GM10847 (cell line): ENCODE data around the gene MRPL14.

Experiments used
- POLR2A ChIP-seq: IDR thresholded peaks from 2 replicates; pipeline ENCODE4 v1.6.1; 2011; ENCODE audit not compliant: insufficient read length; ENCODE audit errors: extremely low read depth

Gene MRPL14

DNA sequence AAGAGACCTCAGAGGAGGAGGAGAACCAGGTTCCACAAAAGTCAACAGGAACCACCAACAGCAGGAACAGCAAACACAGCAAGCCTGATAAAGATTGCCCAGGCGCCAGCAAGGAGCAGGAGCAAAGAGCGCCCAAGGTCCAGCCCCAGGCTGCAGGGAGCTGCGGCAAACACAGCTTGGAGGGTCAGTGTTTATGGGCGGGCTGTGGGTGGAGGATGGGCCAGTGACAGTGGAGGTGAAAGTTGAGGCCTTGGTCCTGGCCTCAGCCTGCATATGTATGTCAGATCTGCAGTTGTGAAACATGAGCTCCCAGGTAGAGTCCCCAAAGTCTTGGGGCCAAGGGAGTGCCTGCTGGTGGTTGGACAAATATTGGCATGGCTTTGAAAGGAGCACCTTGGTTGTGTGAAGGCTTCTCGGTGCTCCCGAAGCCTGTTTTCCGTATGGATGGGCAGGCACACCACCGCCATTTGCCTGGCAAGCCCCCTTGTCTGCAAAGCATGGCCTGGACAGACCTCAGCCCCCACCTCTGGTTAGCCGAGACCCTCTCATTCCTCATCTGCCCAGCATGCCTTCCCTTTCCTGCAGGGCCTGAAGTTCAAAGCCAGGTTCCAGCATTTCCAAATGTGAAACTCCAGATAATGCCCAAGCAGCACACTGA is 29.4 kb upstream of the MRPL14 start:
- no peak for TF ChIP-seq POLR2A

DNA sequence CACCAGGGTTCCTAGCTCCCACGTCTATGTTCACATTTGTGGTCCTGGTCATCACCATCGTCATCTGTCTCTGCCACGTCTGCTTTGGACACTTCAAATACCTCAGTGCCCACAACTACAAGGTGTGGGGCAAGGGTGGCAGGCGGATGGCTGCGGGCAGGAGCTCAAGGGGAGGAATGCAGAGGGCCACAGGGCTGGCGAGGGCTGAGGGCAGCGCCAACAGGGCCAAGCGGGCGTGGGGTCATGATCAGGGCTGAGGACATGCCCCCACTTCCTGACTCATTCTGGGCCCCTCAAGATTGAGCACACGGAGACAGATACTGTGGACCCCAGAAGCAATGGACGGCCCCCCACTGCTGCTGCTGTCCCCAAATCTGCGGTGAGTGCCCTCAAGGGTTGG is 26.8 kb upstream of the MRPL14 start:
- no peak for TF ChIP-seq POLR2A

DNA sequence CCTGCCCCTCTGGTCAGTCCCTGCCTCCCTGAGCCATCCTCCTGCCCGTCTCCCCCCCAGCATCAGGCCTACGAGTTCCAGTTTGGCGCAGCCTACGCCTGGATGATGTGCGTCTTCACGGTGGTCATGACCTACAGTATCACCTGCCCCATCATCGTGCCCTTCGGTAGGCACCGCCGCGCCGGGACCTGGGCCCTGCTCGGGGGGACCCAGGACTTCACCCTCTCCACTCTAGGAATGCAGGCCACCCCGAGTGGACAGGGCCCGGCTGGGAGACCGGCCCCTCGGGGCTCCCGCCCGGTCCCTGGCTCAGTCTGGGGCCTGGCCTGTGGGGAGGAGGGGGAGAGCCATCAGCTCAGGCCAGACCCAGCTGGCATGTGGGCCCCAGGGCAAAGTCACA is 25.3 kb upstream of the MRPL14 start:
- no peak for TF ChIP-seq POLR2A

DNA sequence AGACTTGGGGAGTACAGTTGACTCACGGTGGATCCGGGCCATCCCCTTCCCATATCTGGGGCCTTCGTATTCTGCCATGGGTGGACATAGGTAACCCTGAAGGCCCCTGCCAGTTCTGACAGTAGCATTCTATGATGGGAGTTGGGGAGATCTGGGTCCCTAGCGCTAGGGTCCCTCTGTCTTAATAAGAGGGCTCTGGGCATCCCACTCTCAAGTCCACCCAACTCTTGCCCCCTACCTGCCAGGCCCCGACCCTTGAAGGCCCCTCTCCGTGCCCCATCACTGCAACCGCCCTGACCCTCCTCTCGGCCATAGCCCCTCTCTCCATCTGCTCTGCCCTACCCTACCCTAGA is 24.8 kb upstream of the MRPL14 start:
- no peak for TF ChIP-seq POLR2A

DNA sequence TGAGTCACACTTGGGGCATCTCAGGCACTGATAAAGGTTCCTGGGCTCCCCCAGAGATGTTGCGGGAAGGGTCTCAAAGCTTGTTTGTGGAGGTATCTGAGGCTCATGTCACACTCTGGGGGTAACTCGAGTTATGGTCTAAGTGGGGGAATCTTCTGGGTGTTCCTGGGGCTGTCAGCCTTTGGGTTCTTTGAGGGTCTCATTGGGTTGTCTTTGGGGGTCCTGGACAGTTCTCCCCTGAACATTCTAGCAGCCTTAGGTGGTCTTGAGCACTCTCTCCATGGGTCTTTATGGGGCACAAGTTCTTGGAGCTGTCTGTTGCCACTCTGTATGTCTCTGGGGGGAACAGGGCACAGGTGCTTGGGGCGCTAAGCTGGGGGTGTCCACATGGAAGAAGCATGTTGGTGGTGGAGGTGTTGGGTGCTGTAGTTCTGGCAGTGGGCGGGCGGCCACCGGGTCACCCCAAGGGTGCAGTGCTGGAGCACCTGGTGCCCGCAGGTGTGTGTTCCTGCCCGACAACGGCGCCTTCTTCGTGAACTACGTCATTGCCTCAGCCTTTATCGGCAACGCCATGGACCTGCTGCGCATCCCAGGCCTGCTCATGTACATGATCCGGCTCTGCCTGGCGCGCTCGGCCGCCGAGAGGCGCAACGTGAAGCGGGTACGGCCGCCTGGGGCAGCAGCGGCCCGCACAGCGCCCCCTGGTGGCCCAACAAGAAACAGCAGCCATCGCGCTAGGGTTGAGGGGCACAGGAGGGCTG is 24.3 kb upstream of the MRPL14 start:
- no peak for TF ChIP-seq POLR2A

DNA sequence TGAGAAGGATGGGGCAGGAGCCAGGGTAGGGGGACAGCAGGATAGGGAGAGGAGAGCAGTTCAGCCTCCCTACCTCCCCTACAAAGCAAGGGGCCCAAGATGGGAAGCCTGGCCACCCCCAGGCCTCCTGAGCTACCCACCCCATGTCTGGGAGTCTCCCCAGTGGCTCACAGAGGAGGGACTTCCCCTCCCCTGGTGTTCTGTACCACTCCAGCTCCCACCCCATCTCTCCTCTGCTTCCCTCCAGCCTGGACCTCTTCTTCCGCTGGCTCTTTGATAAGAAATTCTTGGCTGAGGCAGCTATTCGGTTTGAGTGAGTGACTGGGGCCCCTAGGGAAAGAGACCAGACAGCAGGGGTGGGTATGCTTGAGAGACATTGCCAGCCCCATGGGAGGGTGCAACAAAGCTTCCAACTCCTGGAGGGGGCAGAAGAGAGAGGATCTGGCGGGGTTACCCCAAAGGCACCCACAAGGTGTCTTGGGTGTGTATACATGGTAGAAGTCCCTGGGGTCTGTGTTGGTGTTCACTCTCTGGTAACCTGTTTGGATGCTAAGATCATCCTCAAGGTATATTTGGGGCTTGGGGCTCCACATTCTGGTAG is 23.2 kb upstream of the MRPL14 start:
- TF ChIP-seq POLR2A = no peak

DNA sequence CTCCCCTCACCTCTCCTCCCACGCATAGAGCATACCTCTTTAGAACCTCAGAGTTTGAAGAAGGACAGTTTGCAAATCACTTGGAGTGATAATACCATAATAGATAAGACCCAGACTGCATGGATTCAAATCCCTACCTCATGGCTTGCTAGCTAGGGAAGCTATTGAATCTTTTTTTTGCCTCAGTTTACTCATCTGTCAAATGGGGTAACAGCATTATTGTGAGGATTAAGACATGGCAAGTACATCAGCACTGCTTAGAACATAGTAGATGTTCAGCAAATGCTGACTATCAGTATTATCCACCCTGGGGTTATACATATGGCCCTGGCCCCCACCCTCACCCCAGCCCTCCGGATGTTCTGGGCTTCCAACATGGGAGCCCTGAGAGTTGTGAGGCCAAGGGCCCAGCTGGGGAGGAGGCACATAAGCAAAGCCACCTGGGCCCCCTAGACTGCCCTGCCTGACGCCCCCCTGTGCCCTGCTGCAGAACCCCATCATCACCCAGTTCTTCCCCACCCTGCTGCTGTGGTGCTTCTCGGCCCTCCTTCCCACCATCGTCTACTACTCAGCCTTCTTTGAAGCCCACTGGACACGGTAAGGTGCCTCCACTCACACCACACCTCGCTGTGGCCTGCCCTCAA is 22.2 kb upstream of the MRPL14 start:
- no peak for TF ChIP-seq POLR2A

DNA sequence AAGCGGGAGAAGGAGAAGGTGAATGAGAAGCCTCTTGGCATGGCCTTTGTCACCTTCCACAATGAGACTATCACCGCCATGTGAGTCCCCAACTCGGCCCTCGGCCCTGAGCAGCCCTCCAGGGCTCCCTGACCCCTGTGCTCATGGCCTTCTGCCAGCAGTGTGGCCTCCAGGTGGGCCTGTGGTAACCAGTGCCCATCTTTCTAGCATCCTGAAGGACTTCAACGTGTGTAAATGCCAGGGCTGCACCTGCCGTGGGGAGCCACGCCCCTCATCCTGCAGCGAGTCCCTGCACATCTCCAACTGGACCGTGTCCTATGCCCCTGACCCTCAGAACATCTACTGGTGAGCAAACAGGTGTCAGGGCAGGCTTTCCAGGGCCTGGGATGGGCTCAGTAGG is 21.1 kb upstream of the MRPL14 start:
- TF ChIP-seq POLR2A = no peak

DNA sequence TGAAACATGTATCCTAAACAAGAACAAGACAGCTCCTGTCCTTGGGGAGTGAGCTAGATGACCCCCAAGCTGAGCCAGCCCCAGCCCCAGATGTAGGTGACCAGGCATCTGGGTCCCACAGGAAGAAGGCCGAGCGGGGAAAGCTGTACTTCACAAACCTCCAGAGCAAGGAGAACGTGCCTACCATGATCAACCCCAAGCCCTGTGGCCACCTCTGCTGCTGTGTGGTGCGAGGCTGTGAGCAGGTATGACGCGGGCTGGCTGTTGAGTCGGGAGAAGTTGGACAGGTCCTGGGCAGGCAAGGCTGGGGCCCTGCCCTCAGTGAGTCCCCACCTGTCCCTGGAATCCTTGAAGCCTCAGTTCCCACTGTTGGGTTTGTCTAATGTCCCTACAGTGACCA is 20.0 kb upstream of the MRPL14 start:
- no peak for TF ChIP-seq POLR2A

DNA sequence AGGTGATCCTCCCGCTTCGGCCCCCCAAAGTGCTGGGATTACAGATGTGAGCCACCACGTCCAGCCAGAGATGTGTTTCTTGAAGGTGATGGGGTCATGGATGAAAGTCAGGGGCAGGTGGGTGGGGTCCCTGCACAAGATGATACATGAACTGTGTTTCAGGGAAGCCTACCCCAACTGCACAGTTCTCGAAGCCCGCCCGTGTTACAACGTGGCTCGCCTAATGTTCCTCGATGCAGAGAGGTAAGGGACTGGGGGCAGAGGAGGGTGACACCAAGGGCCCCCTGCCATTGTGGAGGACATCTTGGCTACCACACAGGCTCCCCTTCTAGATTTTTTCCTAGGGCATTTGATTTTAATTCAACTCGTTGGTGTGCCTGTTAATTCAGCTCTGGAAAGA is 19.4 kb upstream of the MRPL14 start:
- TF ChIP-seq POLR2A = no peak

DNA sequence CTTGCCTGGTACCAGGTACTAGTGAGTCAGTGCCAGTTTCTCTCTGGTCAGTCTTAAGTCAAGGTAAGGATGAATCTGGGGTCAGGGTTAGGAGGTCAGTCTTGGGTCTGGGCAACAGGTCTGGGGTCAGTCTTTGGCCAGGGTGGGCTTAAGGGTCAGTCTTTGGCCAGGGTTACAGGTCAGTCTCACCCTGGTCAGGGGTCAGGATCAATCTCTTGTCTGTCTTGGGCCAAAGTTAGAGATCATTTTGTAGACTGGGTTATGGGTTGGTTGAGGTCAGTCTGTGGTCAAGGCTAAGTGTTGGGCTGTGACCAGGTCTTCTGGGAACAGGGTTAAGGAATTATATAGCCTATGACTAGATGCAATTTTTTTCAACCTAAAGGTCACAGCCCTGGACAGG is 18.6 kb upstream of the MRPL14 start:
- TF ChIP-seq POLR2A = no peak

DNA sequence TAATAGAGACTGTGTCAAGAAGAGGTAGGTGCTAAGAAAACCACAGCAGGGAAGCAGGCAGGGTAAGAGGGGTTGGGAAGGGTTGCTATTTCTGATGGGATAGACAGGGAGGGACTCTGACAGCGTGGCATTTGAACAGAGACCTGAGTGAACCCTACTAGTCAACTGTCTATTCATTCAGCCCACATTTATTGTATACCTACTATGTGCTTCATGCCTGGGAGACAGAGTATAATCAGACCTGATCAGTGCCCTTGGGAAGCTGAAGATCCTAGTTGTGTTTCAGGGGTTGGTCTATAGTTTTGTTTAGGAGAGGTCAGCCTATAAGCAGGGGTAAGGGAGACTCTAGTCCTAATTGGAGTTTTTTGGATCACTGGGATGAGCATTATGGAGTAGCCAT is 16.5 kb upstream of the MRPL14 start:
- no peak for TF ChIP-seq POLR2A

DNA sequence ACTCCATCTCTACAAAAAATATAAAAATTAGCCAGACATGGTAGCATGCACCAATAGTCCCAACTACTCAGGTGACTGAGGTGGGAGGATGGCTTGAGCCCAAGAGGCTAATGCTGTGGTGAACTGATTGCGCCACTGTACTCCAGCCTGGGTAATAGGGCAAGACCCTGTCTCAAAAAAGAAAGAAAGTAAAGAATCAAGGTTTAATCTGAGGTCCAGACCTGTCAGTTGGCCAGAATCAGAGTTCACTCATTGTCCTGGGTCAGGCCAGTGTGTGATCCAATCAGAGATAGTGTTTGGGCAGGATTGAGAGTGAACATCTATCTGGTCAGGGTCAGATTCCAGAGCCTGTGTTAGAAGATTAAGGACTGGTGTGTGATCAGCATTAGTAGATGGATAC is 15.6 kb upstream of the MRPL14 start:
- TF ChIP-seq POLR2A = no peak

DNA sequence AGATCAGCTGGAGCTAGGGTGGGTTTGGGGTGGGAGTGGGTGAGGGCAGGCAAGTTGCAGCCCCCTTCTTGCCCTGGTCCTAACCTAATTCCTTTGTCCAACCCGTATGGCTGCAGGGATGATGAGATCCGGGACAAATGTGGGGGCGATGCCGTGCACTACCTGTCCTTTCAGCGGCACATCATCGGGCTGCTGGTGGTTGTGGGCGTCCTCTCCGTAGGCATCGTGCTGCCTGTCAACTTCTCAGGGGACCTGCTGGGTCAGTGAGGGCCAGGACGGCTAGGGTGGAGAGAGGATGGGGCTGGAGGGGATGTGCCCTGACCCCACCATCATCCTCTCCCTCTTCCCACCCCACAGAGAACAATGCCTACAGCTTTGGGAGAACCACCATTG is 12.1 kb upstream of the MRPL14 start:
- no peak for TF ChIP-seq POLR2A

DNA sequence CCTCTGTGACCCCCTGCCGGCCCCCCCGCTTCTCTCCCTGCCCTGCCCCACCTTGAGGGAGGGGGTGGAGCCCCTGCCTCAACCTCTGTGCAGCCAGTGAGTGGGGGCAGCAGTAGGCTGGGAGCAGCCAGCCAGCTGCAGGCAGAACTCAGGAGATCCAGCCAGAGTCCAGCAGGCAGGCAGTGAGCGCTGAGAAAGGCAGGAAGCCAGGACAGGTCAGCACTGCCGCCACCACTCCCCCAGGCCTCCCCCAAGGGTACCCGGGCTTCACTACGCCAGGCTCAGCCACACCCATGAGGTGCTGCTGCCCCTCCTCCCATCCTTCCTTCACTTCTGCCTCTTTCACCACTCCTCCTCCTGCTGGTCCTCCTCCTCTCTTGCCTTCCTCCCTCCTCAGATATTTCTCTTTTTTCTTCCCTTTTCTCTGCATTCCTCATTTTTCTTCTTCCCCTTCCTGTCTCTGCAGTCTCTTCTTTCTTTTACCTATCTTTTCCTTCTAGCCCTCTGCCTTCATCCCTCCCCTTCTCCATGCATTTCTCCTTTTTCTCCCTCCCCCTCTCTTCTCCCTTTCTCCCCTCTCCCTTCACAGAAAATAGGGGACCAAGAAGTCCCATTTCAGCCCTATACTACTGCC is 11.6 kb upstream of the MRPL14 start:
- TF ChIP-seq POLR2A = no peak

DNA sequence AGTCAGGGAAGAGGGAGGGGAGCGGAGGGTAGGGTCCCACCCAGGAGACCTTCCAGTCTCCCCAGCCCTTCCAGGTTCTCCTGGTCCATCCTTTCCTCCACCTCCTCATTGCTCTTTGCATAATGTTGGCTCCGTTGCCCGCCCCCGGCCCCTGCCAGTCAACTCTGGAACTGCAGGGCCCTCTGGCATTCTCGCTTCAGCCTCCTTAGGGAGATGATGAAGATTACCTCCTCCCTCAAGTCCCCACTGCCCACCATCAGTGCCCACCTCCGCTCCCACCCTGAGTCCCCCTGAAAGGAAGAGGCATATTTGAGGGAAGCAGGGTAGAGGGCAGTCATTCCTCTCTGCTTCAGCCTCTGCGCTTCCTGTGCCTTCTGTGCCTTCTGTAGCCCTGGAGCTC is 8.6 kb upstream of the MRPL14 start:
- TF ChIP-seq POLR2A = no peak

DNA sequence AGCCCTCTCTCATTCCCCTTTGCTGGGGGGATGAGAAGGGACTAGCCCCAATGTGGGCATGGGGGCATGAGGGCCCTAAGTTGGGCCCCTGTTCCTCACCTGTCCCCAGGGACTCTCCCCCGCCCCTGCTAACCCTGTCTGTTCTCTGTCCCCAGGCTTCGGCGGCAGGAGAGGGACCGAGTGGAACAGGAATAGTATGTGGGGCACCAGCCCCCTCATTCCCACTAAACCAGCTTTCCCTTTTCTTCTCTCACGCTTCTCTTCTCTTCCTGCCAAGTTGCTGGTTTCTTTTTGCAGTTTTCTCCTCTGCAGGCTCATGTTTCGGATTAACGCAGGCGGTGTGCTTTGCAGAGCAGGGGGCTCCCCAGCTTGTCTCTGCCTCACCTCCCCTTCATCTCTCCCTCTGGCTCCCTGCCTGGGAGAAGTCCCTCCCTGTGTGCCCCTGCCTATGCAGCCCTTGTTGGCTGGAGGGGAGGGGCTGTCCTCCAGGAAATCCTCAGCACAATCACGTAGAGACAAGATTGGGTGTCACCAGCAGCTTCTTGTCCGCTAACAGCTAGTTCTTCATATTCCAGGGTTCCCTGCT is 8.0 kb upstream of the MRPL14 start:
- no peak for TF ChIP-seq POLR2A
